HCT116 (cell line): ENCODE results near the gene TMSB10.

Experiments used
- EGR1 ChIP-seq: IDR thresholded peaks from 2 replicates; pipeline ENCODE4 v1.6.1; 2012; ENCODE audit warnings: low read depth
- ELF1 ChIP-seq: IDR thresholded peaks from 2 replicates; pipeline ENCODE4 v1.6.1; 2012; ENCODE audit warnings: low read depth, borderline replicate concordance
- EZH2 ChIP-seq: fragments of 200-600 bp; sonication (generic); IDR thresholded peaks from 2 replicates; pipeline ENCODE4 v1.6.1; 2017; ENCODE audit warnings: antibody characterized with exemption, mixed run types
- EZH2phosphoT487 ChIP-seq: fragments of 200-600 bp; IDR thresholded peaks from 2 replicates; pipeline ENCODE4 v1.6.1; 2018; ENCODE audit warnings: antibody characterized with exemption, borderline replicate concordance
- MAX ChIP-seq: IDR thresholded peaks from 2 replicates; pipeline ENCODE4 v1.6.1; 2012
- POLR2A ChIP-seq: IDR thresholded peaks from 2 replicates; pipeline ENCODE4 v1.7.0; 2011; ENCODE audit warnings: borderline replicate concordance; ENCODE audit not compliant: insufficient read depth, insufficient read length; ENCODE audit errors: extremely low read depth
- POLR2AphosphoS5 ChIP-seq: IDR thresholded peaks from 2 replicates; pipeline ENCODE4 v1.6.1; 2011; ENCODE audit warnings: mild to moderate bottlenecking, low read depth, low read length, moderate library complexity
- SIN3A ChIP-seq: IDR thresholded peaks from 2 replicates; pipeline ENCODE4 v1.6.1; 2012; ENCODE audit warnings: low read depth
- SP1 ChIP-seq: IDR thresholded peaks from 2 replicates; pipeline ENCODE4 v1.6.1; 2012; ENCODE audit warnings: low read depth
- SRF ChIP-seq: IDR thresholded peaks from 2 replicates; pipeline ENCODE4 v1.6.1; 2012; ENCODE audit warnings: low read depth
- ZNF274 ChIP-seq: fragments of 200-500 bp; sonication (Bioruptor generic); IDR thresholded peaks from 2 replicates; pipeline ENCODE4 v1.6.1; 2014; ENCODE audit warnings: mild to moderate bottlenecking, low read depth, low read length, inconsistent platforms
- TF ChIP-seq, protein P1 (sequence below), 3 experiments: fragments of 200-600 bp in 1 of 3; sonication (generic) in 1 of 3; IDR thresholded peaks in 2 of 3; conservative IDR thresholded peaks in 1 of 3; 2 replicates each; pipeline ENCODE4 v1.5.1; 2012 to 2017; ENCODE audit warnings: low read depth in 2 of 3, low read length in 2 of 3, antibody characterized with exemption in 1 of 3, borderline replicate concordance in 1 of 3, control low read depth in 1 of 3, mild to moderate bottlenecking in 1 of 3, mixed read lengths in 1 of 3, mixed run types in 1 of 3, moderate library complexity in 1 of 3; ENCODE audit not compliant: insufficient read depth in 1 of 3
- TF ChIP-seq, protein P2 (sequence below): IDR thresholded peaks from 2 replicates; pipeline ENCODE4 v1.6.1; 2012; ENCODE audit warnings: low read depth

GRCh38 chr2:84953535-84953934, 48.1 kb downstream of the TMSB10 start:
- TF ChIP-seq SRF, result no peak
- no peak for TF ChIP-seq POLR2A
- no peak for TF ChIP-seq ELF1
- TF ChIP-seq, protein P1, sequence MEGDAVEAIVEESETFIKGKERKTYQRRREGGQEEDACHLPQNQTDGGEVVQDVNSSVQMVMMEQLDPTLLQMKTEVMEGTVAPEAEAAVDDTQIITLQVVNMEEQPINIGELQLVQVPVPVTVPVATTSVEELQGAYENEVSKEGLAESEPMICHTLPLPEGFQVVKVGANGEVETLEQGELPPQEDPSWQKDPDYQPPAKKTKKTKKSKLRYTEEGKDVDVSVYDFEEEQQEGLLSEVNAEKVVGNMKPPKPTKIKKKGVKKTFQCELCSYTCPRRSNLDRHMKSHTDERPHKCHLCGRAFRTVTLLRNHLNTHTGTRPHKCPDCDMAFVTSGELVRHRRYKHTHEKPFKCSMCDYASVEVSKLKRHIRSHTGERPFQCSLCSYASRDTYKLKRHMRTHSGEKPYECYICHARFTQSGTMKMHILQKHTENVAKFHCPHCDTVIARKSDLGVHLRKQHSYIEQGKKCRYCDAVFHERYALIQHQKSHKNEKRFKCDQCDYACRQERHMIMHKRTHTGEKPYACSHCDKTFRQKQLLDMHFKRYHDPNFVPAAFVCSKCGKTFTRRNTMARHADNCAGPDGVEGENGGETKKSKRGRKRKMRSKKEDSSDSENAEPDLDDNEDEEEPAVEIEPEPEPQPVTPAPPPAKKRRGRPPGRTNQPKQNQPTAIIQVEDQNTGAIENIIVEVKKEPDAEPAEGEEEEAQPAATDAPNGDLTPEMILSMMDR (IDR thresholded peaks at IDR 0.05 in 2 of 3, conservative IDR thresholded peaks at IDR 0.05 in 1 of 3; ENCODE audit: borderline replicate concordance in 1 of 3, insufficient read depth in 1 of 3, low read depth in 2 of 3, low read length in 2 of 3), result no peak
- TF ChIP-seq SIN3A, result no peak
- TF ChIP-seq EZH2phosphoT487, result no peak
- TF ChIP-seq EZH2, result no peak
- no peak for TF ChIP-seq SP1
- TF ChIP-seq ZNF274, result no peak
- TF ChIP-seq EGR1, result no peak
- TF ChIP-seq POLR2AphosphoS5, result no peak
- TF ChIP-seq, protein P2, sequence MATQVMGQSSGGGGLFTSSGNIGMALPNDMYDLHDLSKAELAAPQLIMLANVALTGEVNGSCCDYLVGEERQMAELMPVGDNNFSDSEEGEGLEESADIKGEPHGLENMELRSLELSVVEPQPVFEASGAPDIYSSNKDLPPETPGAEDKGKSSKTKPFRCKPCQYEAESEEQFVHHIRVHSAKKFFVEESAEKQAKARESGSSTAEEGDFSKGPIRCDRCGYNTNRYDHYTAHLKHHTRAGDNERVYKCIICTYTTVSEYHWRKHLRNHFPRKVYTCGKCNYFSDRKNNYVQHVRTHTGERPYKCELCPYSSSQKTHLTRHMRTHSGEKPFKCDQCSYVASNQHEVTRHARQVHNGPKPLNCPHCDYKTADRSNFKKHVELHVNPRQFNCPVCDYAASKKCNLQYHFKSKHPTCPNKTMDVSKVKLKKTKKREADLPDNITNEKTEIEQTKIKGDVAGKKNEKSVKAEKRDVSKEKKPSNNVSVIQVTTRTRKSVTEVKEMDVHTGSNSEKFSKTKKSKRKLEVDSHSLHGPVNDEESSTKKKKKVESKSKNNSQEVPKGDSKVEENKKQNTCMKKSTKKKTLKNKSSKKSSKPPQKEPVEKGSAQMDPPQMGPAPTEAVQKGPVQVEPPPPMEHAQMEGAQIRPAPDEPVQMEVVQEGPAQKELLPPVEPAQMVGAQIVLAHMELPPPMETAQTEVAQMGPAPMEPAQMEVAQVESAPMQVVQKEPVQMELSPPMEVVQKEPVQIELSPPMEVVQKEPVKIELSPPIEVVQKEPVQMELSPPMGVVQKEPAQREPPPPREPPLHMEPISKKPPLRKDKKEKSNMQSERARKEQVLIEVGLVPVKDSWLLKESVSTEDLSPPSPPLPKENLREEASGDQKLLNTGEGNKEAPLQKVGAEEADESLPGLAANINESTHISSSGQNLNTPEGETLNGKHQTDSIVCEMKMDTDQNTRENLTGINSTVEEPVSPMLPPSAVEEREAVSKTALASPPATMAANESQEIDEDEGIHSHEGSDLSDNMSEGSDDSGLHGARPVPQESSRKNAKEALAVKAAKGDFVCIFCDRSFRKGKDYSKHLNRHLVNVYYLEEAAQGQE, result no peak
- no peak for TF ChIP-seq MAX
